Retinal pigment epithelial cell (primary cell): Measurements from ENCODE around the gene TRIM46.
A peak's percentile ranks its signal among the peaks of the same experiment; 100 is the strongest.
"Not testable (repeated sequence)": the region's sequence is repeated elsewhere in the genome, so short reads cannot be mapped to it uniquely, and the experiment has no call there.

Experiments used
- DNase-seq: peaks from one replicate; pipeline ENCODE4 v3.0.0-alpha.2; 2010; ENCODE audit warnings: low read depth
- H3K4me3 ChIP-seq: 2 replicates; pipeline ENCODE4 v1.5.1; 2011; ENCODE audit warnings: mild to moderate bottlenecking, low read length, control low read depth, moderate library complexity
- CTCF ChIP-seq: conservative IDR thresholded peaks from 2 replicates; pipeline ENCODE4 v1.5.1; 2011; ENCODE audit warnings: low read depth, low read length, control low read depth, inconsistent platforms

TRIM46 gene

GRCh38 chr1:155186794-155187455 is 13.3 kb downstream of the TRIM46 start:
- H3K4me3 ChIP-seq = no peak overlapping the region
- no peak for DNase-seq
- no peak for TF ChIP-seq CTCF

GRCh38 chr1:155187456-155187891 is 13.8 kb downstream of the TRIM46 start:
- H3K4me3 ChIP-seq = no peak overlapping the region
- TF ChIP-seq CTCF = no peak
- DNase-seq = no peak

GRCh38 chr1:155188268-155188667 is 14.6 kb downstream of the TRIM46 start:
- no peak for DNase-seq
- H3K4me3 ChIP-seq = no peak overlapping the region
- TF ChIP-seq CTCF = no peak

- H3K4me3 ChIP-seq, DNase-seq: not testable (repeated sequence)
Observed at GRCh38 chr1:155189926-155190325, 16.3 kb downstream of the TRIM46 start.

GRCh38 chr1:155191904-155192303 is 18.3 kb downstream of the TRIM46 start:
- DNase-seq = no peak
- TF ChIP-seq CTCF = no peak
- H3K4me3 ChIP-seq = no peak overlapping the region

- H3K4me3 ChIP-seq = peak overlapping the region; percentile 72
- TF ChIP-seq CTCF = no peak
- DNase-seq = no peak
Observed at GRCh38 chr1:155192346-155193274, 19.0 kb downstream of the TRIM46 start.

GRCh38 chr1:155193275-155193990 is 19.8 kb downstream of the TRIM46 start:
- peak; percentile 73 for DNase-seq
- peak; percentile 97 for TF ChIP-seq CTCF
- H3K4me3 ChIP-seq = peak overlapping the region; percentile 72

GRCh38 chr1:155193991-155194240 is 20.3 kb downstream of the TRIM46 start:
- H3K4me3 ChIP-seq = peak overlapping the region; percentile 72
- not testable (repeated sequence) for DNase-seq
